ENCODE measurements around the gene KCTD4. TPM values are rescaled to one million over a fixed set of nuclear protein-coding genes. Genes with fewer than 3 reads are reported as not detected.
"Not testable (repeated sequence)": the region's sequence is repeated elsewhere in the genome, so short reads cannot be mapped to it uniquely, and the experiment has no call there.

KCTD4 gene
- total RNA-seq, result not detected in 2 replicates

GRCh38 chr13:45200701-45201232 is at the start of gene KCTD4:
TSS of gene KCTD4 (minus strand) at chr13:45201045. CDS start at chr13:45194567, 6,478 bp downstream.
- intact Hi-C loops (cut with micrococcal nuclease), result no loop called here

GRCh38 chr13:45249662-45250061 is 48.8 kb upstream of the KCTD4 start:
- intact Hi-C loops (cut with micrococcal nuclease), result no loop called here

GRCh38 chr13:45244736-45245135 is 43.9 kb upstream of the KCTD4 start:
- intact Hi-C loops (cut with micrococcal nuclease), result not testable (repeated sequence)

- intact Hi-C loops (cut with micrococcal nuclease), result no loop called here
Observed at GRCh38 chr13:45243077-45243476, 42.2 kb upstream of the KCTD4 start.

- intact Hi-C loops (cut with micrococcal nuclease), result no loop called here
Observed at GRCh38 chr13:45242524-45242923, 41.7 kb upstream of the KCTD4 start.

- intact Hi-C loops (cut with micrococcal nuclease), result no loop called here
Observed at GRCh38 chr13:45242070-45242469, 41.2 kb upstream of the KCTD4 start.

- intact Hi-C loops (cut with micrococcal nuclease), result no loop called here
Observed at GRCh38 chr13:45240143-45240542, 39.3 kb upstream of the KCTD4 start.

- intact Hi-C loops (cut with micrococcal nuclease), result no loop called here
Observed at GRCh38 chr13:45238945-45239795, 38.3 kb upstream of the KCTD4 start.

GRCh38 chr13:45232591-45232990 is 31.7 kb upstream of the KCTD4 start:
- intact Hi-C loops (cut with micrococcal nuclease), result no loop called here

GRCh38 chr13:45231722-45232121 is 30.9 kb upstream of the KCTD4 start:
- intact Hi-C loops (cut with micrococcal nuclease), result no loop called here

GRCh38 chr13:45231305-45231704 is 30.5 kb upstream of the KCTD4 start:
- intact Hi-C loops (cut with micrococcal nuclease), result no loop called here

- intact Hi-C loops (cut with micrococcal nuclease), result no loop called here
Observed at GRCh38 chr13:45229172-45229571, 28.3 kb upstream of the KCTD4 start.

- intact Hi-C loops (cut with micrococcal nuclease), result no loop called here
Observed at GRCh38 chr13:45228002-45228401, 27.2 kb upstream of the KCTD4 start.

- intact Hi-C loops (cut with micrococcal nuclease), result no loop called here
Observed at GRCh38 chr13:45226024-45226423, 25.2 kb upstream of the KCTD4 start.

GRCh38 chr13:45225370-45225769 is 24.5 kb upstream of the KCTD4 start:
- intact Hi-C loops (cut with micrococcal nuclease), result no loop called here

- intact Hi-C loops (cut with micrococcal nuclease), result no loop called here
Observed at GRCh38 chr13:45224176-45224575, 23.3 kb upstream of the KCTD4 start.

GRCh38 chr13:45222919-45223318 is 22.1 kb upstream of the KCTD4 start:
- intact Hi-C loops (cut with micrococcal nuclease), result no loop called here

GRCh38 chr13:45222516-45222915 is 21.7 kb upstream of the KCTD4 start:
- intact Hi-C loops (cut with micrococcal nuclease), result no loop called here

- intact Hi-C loops (cut with micrococcal nuclease), result no loop called here
Observed at GRCh38 chr13:45220403-45220802, 19.6 kb upstream of the KCTD4 start.

- intact Hi-C loops (cut with micrococcal nuclease), result no loop called here
Observed at GRCh38 chr13:45219938-45220375, 19.1 kb upstream of the KCTD4 start.

GRCh38 chr13:45219123-45219891 is 18.5 kb upstream of the KCTD4 start:
- intact Hi-C loops (cut with micrococcal nuclease), result no loop called here

GRCh38 chr13:45218689-45219088 is 17.8 kb upstream of the KCTD4 start:
- intact Hi-C loops (cut with micrococcal nuclease), result no loop called here

Measured in T-helper 2 cell treated with Interferon-gamma antibody and Interleukin-4, amounts not matched to agents 100 ng/mL and 5 ng/mL, for 36 hours (primary cell).